GM21360 (cell line): ENCODE data around the gene BLVRA.
A peak's percentile ranks its signal among the peaks of the same experiment; 100 is the strongest.

Source experiments
- ATAC-seq: cut with Tn5 transposase; IDR thresholded peaks from one replicate; pipeline ENCODE4 v1.9.1; 2021; ENCODE audit warnings: mild to moderate bottlenecking, moderate library complexity; ENCODE audit not compliant: unreplicated experiment

Gene BLVRA

DNA sequence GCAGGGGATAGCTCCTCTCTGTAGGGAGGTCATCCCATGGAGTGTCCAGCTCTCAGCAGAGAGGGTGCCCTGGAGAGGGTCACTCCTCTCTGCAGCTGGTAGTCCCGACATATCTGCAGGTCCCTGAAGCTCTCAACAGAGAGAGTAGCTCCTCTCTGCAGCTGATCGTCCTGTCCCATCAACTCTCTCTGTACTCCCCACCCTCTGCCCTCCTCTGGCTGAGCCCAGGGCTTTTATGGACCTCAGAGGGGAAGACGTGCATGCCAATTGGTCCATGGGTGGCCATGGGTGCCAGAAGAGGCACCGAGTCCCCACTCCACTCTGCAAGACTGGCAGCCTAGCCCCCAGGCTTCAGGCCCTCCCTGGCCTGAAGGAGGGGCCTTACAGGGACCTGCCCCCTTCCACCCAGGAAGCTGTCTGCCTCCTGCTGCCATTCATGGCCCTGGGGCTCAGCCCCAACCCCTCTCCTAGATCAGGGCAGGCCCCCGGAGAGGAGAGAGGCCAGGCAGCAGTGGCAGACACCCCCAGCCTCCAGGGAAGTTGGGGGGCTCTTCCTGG lies 9.0 kb upstream of the BLVRA start:
- ATAC-seq: no peak

GRCh38 chr7:43750016-43750887 lies 8.2 kb upstream of the BLVRA start:
- no peak for ATAC-seq

GRCh38 chr7:43752411-43752810 lies 6.1 kb upstream of the BLVRA start:
- no peak for ATAC-seq

DNA sequence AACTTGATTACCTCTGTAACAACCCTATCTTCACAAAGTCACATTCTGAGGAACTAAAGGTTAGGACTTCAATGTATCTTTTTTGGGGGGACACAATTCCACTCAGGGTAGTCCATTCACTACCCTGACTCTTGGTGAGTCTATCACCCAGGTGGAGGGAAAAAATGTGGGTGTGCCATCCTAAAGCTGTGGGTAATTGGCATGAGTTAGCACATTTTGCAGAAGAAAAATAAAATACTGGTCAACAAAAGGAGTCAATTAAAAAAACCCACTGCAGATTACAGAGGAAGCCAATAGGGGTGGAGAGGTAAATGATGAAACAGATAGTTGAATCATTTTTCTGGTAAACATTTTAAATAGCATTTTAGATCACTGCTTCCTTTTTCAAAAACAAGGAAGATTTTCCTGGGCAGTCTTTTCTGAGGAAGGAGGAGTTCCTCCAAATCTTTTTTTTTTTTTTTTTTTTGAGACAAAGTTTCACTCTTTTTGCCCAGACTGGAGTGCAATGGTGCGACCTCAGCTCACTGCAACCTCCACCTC lies 5.1 kb upstream of the BLVRA start:
- ATAC-seq: no peak

GRCh38 chr7:43753843-43754242 lies 4.6 kb upstream of the BLVRA start:
- no peak for ATAC-seq

GRCh38 chr7:43754596-43754995 lies 3.9 kb upstream of the BLVRA start:
- ATAC-seq: no peak

DNA sequence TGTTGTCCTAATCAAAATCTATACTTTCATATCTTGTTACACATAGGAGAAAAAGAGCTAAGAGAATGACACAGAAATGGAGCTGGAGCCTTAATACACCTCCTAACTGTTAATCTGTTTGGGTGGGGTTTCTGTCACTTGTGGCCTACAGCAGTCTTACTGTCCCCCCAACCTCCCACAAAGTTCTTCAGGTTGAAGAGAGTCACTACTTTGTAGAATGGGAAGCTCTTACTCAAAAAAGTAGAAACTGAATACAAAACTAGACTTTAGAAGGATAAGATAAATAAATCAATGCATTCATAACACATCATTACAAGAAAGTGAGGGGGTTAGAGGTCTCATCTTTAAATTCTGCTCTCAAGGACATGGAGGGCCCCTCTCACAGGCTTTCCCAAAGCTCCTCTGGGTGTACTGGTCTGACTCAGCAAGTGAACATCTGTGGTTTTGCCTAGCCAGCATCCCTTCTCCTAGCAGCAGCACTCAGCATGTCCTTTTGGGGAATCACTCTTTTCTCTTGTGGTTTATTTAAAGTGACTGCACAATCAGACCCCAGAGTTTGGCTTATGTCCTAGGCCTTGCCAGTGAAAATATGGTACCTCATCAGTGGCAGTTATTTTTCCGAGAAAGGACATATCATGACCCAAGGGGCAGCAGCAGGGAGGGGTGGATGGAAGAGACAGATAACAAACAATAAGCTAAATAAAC lies 2.0 kb upstream of the BLVRA start:
- ATAC-seq: no peak

DNA sequence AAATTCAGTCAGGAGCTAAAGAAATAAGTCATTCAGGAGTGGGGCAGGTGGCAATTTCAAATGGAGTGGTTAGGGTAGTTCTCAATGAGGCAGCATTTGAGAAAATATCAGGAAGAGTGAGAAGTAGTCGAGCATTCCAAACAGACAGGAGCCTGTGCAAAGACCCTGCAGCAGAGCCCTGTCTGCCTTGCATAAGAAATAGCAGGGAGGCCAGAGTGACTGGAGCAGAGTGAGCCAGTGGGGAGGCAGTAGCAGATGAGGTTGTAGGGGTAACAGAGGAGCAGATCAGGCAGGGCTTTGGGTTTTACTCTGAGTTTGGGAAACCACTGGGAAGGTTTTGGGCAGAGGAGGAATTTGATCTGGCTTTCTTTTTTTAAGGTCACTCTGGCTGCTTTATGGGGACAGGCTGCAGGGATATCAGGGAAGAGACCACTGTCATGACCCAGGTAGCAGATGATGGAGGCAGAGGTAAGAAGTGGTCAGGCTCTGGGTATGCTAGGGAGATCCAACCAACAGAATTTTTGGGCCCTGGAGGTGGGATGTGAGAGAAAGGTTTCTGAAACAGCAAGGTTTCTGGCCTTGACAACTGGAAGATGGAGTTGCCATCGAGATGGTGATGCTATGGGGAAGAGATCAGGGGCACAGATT lies 1.3 kb upstream of the BLVRA start:
- ATAC-seq: no peak

DNA sequence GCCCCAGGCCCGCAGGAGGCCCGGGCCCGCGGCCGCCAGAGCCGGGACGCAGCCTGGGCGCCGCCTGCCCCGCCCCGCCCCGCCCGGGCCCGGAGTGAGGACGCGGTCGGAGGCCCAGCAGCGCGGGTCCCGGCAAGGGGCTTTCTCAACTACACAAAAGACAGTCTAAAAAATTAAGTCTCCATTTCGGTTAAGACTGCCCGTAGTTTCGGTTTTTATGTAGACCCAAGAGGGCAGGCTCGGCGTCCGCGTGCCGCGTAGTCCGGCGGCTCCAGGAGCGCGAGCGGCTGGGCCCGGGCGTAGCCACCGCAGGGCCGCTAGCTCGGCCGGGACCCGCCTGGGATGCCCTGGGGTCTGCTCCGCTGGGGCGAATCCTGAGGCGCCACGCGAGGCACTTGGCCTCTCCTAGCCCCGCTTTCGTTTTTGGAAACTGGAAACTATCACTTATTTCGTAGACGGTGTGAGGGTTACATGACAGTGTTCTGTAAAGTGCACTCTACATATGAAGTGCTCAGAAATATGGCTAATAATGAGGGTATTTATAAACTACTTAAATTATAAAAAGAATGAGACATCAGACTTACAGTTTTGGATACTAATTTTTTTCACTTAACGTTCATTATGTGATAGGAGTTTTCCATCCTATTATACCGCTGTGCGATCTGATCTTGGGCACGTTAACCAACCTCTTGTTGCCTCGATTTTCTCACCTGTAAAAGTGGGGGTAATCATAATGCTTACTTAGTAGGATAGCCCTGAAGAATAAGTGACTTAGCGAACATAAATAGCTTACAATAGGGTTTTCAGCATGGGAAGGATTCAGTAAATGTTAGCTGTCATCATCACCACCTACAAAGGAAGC lies 573 bp downstream of the BLVRA start:
- ATAC-seq: peak; percentile 57

DNA sequence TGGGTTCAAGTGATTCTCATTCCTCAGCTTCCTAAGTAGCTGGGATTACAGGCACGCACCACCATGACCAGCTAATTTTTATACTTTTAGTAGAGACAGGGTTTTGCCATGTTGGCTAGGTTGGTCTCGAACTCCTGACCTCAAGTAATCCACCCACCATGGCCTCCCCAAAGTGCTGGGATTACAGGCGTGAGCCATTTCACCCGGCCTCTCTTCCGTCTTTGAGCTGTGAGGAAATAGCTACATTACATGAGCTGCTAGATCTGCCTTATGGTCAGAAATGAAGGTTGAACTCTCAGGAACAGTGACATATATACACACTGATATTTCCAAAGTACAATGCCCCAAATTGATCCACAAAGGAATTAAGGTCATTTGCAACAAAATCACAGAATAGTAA lies 2.4 kb downstream of the BLVRA start:
- ATAC-seq: no peak

GRCh38 chr7:43761382-43761781 lies 2.9 kb downstream of the BLVRA start:
- no peak for ATAC-seq

DNA sequence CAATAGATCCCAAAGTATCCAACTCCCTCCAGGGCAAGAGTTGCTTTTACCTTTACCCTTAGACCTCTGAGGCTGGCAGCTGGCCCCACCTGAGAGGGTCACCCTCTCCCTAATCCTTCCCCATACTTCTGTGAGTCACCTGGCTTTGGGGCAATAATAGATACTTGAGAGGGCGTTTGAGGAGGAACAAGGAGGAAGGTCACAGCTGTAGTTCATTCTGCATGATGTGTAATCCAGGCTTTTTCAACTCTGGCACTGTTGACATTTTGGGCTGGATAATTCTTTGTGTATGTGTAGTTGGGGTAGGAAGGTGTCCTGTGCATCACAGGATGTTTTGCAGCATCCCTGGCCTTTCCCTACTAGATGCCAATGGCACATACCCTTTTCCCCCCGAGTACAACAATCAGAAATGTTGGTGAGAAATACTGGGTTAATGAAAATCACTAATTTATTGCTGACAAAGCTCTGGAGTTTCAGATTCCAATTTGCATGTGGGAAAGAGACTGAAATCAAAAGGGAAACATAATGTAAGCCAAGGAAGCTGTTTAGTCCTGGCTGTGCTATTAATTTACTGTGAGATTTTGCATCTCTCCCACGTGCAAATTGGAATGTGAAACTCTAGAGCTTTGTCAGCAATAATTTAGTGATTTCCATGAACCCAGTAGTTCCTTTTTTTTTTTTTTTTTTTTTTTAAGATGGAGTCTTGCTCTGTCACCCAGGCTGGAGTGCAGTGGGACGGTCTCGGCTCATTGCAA lies 3.6 kb downstream of the BLVRA start:
- ATAC-seq: no peak

DNA sequence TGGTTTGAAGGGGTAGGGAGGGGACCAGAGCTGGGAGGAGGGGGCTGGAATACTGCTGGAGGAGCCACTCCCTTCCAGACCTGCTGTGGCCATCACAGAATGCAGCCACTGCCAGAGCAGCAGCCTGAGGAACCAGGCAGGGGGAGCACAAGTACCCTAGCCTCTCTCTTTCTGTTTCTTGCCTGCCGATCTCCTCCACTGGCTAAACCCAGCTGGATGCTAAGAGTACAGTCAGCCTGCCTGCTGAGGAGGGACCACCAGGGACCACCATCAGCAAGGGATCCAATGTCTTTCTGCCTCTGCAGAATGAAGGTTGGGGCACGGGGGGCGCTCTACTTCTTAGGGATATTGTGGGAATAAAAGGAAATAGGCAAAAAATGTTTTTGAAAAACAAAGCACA lies 4.7 kb downstream of the BLVRA start:
- no peak for ATAC-seq

DNA sequence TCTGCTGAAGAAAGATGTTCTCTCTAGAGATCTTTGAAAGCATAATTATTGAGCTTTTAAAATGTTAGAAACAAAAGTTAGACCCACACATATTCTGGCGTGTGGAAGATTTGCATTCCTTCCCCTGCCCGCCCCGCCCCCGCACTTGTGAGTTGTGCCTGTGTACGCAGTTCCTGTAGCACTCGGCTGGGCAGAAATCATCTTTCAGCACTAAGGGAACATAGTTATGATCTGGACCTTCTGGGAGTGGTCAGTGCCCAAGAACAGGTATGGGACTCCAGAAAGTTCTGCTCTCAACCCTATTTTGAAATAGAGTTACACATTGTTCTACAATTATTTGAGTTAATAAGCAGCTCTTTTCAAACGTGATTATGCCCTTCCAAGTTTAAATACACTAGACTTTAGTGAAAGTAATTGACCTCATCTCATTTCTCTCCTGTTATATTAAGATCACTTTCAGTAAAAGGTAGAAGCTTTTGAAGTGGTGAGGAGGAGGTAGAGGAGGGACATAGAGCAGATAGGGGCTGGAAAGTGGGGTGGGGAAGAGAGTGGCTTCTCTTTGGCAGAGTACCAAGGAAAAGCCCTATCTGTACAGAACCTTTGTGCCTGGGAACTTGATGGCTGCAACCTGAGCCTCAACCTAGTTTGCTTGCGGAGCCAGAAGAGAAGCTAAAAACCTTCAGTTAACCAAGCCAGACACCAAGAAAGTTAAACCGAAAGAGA lies 5.7 kb downstream of the BLVRA start:
- peak; percentile 55 for ATAC-seq

- no peak for ATAC-seq
These were observed 6.5 kb downstream of the BLVRA start for GRCh38 chr7:43764807-43765491.

DNA sequence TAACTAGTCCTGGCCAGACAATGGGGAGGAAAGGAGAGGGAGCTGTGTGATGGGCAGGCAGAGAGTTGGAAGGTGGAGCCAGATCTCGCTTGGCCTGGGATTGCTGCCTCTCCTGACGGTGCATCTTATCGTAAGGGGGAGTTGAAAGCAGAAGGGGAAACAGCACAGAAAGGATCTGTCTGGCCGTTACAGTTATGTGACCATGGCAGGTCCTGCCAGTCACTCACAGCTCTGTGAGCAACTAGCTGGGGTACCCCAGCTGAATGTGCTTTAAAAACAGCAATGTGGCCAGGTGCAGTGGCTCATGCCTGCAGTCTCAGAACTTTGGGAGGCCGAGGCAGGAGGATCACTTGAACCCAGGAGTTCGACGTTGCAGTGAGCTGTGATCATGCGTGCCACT lies 8.1 kb downstream of the BLVRA start:
- ATAC-seq: no peak

- no peak for ATAC-seq
These were observed 8.8 kb downstream of the BLVRA start for GRCh38 chr7:43767311-43767710.

- ATAC-seq: no peak
These were observed 9.9 kb downstream of the BLVRA start for GRCh38 chr7:43768201-43768886.
